T-helper 1 cell treated with Interleukin-12 subunit alpha and Interleukin-12 subunit beta and Interleukin-4 antibody, amounts not matched to agents 30 ng/mL and 1 ng/mL, for 36 hours (primary cell): ENCODE data around the gene CFAP44. TPM values are rescaled to one million over a fixed set of nuclear protein-coding genes. Genes with fewer than 3 reads are reported as not detected.
"Not testable (repeated sequence)": the region's sequence is repeated elsewhere in the genome, so short reads cannot be mapped to it uniquely, and the experiment has no call there.

ENCODE experiments used
- intact Hi-C: fragments of 100-400 bp; cut with micrococcal nuclease; formaldehyde crosslinking; loops from one replicate; pipeline ENCODE4 v1.15.1; 2024
- total RNA-seq: library from RNA; stranded (reverse); gene quantifications from 2 replicates; pipeline ENCODE4 v1.2.3, GENCODE V29; 2022

The CFAP44 gene
- 6.4 and 6.8 TPM in 2 replicates for total RNA-seq

DNA sequence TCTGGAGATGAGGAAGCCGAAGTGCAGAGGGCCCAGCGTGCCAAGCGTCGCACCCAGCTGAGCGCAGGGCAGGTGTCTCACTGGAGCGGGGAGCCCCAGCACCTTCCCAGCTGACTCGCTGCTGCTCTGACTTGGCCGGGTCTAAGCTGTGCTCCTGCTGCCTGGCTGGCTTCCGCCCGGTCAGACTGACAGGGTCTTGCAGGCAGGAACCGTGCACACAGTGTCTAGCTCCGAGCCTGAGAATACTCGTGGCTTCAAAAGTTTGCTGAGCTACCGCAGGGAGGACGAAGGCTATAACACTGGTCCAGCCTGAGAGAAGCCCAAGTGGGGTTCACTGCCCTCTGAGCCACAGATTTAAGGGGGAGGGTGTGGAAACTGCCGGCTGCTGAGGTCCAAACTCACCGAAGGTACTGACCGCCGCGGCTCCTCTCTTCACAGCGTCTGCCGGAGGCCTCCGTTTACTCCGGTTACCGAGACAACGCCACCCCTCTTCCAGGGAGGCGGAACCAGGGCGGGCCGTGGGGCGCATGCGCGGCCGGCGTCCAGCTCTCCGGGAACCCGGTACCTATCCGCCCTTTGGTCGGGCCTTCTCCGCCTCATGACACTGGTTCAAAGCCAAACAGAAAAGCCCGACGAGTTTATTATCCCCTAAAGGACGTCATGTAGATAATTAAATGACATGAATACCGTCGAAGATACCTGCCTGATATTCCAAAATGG, at the start of gene CFAP44:
Gene CFAP44, minus strand, starts transcription at position 443 of the 720 bp plus-strand sequence. CDS start 7,829 bp downstream, outside the sequence.
- intact Hi-C loops, result no loop called here

DNA sequence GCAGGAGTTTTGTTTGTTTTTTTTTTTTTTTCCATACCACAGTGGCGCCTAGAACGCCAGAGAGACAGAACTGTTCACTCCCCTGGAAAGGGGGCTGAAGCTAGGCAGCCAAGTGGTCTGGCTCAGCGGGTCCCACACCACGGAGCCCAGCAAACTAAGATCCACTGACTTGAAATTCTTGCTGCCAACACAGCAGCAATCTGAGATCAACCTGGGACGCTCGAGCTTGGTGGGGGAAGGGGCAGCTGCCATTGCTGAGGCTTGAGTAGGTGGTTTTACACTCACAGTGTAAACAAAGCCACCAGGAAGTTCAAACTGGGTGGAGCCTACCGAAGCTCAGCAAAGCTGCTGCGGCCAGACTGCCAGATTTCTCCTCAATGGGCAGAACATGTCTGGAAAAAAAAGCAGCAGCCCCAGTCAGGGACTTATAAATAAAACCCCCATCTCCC, 43.9 kb upstream of the CFAP44 start:
- intact Hi-C loops, result no loop called here

DNA sequence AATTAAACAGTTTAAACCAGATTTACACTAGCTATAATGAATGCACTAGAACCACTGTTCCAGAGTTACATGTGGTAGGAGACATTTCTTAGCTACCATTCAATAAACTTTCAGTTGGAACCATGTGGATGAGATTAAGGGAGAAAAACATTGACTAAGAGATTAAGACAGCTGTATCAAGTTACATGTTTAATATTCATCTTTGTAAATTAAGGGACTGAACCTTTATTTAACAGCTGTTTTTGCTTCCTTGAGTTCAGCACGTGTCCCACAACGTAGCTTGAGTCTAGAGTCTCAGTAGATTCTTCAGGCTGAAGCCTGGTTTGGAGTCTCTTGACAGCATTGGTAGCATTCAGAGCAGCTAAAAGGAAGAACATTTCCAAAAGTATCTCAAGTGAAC, 27.2 kb upstream of the CFAP44 start:
- intact Hi-C loops, result loop anchor here (10.0 kb wide), 1 partner anchor 414 kb away; no protein-coding TSS in a partner anchor

- intact Hi-C loops, result loop anchor here (10.0 kb wide), 1 partner anchor 407 kb away; no protein-coding TSS in a partner anchor
Observed at GRCh38 chr3:113461488-113461887, 20.2 kb upstream of the CFAP44 start.

DNA sequence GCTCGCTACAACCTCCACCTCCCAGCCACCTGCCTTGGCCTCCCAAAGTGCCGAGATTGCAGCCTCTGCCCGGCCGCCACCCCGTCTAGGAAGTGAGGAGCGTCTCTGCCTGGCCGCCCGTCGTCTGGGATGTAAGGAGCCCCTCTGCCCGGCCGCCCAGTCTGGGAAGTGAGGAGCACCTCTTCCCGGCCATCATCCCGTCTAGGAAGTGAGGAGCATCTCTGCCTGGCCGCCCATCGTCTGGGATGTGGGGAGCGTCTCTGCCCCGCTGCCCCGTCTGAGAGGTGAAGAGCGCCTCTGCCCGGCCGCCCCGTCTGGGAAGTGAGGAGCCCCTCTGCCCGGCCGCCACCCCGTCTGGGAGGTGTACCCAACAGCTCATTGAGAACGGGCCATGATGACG, 17.3 kb upstream of the CFAP44 start:
- intact Hi-C loops, result not testable (repeated sequence)

DNA sequence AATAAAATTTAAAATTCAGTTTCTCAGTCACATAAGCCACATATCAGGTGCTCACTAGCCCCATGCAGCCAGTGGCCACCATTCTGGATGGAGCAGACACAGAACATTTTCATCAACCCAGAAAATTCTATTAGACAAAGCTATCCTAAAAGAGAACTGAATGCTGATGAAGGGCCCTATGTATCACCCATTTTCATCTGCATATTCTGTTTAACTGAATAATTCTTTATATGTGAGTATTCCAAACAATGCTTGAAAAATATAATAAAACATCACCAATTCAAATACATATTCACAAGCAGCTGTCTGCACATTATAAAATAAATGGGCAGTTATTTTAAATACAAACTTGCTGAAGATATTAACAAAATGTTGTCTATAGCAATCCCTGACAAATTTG, 14.2 kb upstream of the CFAP44 start:
- intact Hi-C loops, result no loop called here

DNA sequence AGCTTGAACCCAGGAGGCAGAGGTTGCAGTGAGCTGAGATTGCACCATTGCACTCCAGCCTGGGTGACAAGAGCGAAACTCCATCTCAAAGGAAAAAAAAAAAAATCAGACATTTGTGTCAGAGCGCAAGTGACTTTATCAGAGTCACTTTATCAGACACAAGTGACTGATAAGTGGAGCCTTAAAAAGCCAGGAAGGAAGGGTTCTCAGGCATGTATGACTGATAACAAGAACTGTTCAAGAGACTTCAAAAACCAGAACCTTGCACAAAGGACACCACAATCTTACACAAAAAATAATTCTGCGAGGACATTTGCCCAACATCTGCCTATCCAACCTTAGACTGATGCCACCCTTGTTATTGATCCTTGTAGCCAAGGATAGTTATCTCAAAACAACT, 13.3 kb upstream of the CFAP44 start:
- intact Hi-C loops, result no loop called here

- intact Hi-C loops, result no loop called here
Observed at GRCh38 chr3:113454057-113454456, 12.8 kb upstream of the CFAP44 start.

GRCh38 chr3:113450911-113451310, 9.6 kb upstream of the CFAP44 start:
- intact Hi-C loops, result no loop called here

DNA sequence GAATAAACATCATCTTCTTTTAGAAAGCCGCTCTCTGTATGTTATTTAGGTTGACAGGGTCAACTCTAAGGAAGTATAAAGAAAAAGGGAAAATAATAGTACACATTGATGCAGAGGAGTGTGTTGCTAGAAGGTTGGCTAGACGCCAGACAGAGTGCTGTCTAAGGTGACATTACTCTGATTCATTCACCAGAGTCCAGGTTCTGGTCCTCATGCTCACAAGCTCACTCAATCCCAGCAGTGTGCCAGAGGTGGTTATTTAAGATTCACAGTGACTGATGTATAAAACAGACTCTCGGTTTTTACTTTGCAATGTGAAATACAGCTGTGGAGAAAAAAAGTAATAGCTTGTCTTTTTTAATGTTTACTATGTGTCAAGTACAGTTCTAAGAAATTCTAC, 1.7 kb downstream of the CFAP44 start:
- intact Hi-C loops, result no loop called here

GRCh38 chr3:113438224-113438623, 3.1 kb downstream of the CFAP44 start:
- intact Hi-C loops, result no loop called here

DNA sequence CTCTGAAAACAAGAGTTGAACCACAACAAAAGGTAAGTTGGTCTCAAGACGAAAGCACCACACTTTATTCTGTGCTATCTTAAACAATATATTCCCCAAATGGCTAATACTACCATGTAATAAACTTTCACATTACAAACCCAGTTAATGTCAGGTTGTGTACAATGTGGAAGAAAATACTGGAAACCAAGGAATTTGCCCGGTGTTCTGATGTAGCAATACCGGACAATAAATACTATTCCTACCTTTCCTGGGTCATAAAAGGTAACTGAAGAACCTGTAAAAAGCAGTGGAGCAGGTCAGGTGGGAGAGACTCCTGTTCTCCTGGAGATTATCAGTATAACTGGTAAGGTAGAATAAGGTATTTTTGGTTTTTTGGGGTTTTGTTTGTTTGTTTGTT, 3.9 kb downstream of the CFAP44 start:
- intact Hi-C loops, result no loop called here

GRCh38 chr3:113436809-113437208, 4.5 kb downstream of the CFAP44 start:
- intact Hi-C loops, result no loop called here

DNA sequence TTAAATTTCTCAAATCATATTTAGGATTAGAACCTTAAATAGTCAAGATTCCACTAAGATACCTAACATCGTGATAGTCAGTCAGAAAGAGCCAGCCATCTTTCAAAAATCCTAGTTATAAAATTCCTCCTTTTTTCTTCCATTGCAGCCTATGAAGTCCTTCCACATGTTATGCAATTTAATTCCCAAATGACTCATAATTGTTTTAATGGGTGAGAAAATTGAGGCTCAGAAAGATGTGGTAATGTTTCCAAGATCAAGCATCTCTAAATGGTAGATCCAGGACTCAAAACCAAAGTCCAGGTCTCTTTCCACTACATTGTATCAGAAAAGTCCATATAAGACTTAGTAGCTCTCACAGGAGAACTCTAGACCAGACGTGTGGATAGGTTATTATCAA, 9.5 kb downstream of the CFAP44 start:
- intact Hi-C loops, result no loop called here

DNA sequence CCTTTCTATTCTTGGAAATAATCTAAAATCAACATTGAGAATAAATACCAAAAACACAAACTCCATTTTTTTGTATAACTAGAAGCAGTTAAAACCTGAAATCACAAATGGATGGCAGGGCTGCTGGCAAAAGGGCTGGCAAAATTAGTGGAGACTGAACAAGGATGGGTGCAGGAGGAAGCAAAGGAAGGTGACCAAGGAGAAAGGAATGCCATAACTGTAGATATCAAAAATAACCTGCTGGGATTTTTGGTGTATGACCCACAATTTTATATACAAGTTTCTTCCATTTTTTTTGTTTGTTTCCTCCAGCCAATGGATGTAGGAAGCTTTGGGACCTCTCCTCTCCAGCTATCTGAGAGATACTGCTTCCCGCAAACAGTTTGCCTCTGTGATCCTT, 12.7 kb downstream of the CFAP44 start:
- intact Hi-C loops, result no loop called here

DNA sequence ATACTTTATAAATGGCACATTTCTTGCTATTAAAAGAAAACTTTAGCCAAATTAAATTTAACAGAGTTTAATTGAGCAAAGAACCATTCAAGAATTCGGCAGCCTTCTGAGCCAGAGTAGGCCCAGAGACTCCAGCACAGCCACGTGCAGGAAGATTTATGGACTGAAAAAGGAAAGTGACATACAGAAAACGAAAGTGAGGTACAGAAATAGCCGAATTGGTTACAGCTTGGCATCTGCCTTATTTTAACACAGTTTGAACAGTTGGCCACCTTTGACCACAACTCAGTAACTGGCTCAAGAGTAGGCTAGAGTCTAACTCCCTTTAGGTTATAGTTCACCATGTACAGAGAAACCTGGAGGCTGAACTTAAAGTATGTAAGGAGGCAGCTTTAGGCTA, 17.6 kb downstream of the CFAP44 start:
- intact Hi-C loops, result no loop called here

DNA sequence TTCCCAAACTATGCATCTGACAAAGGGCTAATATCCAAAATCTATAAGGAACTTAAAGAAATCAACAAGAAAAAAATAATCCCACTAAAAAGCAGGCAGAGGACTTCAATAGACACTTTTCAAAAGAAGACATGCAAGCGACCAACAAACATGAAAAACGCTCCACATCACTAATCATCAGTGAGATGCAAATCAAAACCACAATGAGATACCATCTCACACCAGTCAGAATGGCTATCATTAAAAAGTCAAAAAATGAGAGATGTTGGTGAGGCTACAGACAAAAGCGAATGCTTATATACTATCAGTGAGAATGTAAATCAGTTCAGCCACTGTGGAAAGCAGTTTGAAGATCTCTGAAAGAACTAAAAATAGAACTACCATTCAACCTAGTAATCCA, 20.2 kb downstream of the CFAP44 start:
- intact Hi-C loops, result no loop called here

- intact Hi-C loops, result no loop called here
Observed at GRCh38 chr3:113409676-113410075, 31.6 kb downstream of the CFAP44 start.

DNA sequence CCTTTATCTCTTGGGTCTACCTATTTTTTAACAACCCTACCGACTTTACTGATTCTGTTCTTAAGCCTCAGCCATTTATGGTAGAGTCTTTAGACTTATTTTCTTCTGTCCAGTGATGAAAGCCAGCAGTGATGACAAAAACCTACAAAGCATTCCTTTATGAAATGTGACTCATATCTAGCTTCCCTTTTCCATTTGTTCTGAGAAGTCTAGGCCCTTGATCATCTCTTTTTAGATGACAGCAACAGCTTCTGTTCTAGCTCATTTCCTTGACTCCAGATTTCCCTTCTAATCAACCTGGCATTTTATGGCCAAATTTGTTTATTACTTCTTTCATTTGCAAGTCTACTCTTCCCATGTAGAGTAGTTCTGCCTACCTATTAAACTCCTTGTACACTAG, 36.1 kb downstream of the CFAP44 start:
- intact Hi-C loops, result no loop called here

GRCh38 chr3:113404637-113405036, 36.7 kb downstream of the CFAP44 start:
- intact Hi-C loops, result no loop called here
